IMR-90 (cell line): ENCODE data around the gene FMN2. TPM values are rescaled to one million over a fixed set of nuclear protein-coding genes. Genes with fewer than 3 reads are reported as not detected.

Experiments used
- ATAC-seq: fragments of 200-7000 bp; cut with Tn5 transposase; 2 replicates; pipeline ENCODE4 v1.9.1; 2020; ENCODE audit warnings: low read depth, mild to moderate bottlenecking, moderate library complexity
- BruUV-seq: library from RNA; stranded (reverse); fragments of 400-500 nt; replicated peaks from 2 replicates; lab custom pipeline; 2021; lab: Mats Ljungman, UMichigan
- CTCF ChIA-PET: fragments of 300-600 bp; formaldehyde crosslinking; extraction: SDS; loops from one replicate; lab custom pipeline; 2021; ENCODE audit warnings: antibody characterized with exemption; lab: Yijun Ruan, JAX
- POLR2A ChIA-PET: fragments of 300-600 bp; sonication (Branson Sonifier 250); formaldehyde crosslinking; loops from one replicate; lab custom pipeline; 2022; ENCODE audit warnings: antibody characterized with exemption; ENCODE audit not compliant: unreplicated experiment; lab: Charles Lee
- DNase-seq: peaks from one replicate; pipeline ENCODE4 v3.0.0; 2013
- H2AFZ ChIP-seq: replicated peaks from 2 replicates; pipeline ENCODE3; 2013; ENCODE audit warnings: low read length, mild to moderate bottlenecking; ENCODE audit not compliant: poor library complexity
- H2AK5ac ChIP-seq: 2 replicates; pipeline ENCODE4 v1.6.1; 2013; ENCODE audit warnings: low read depth, low read length, inconsistent platforms
- H2AK9ac ChIP-seq: replicated peaks from 2 replicates; pipeline ENCODE3; 2013; ENCODE audit warnings: mild to moderate bottlenecking, low read depth, low read length, moderate library complexity; ENCODE audit not compliant: poor library complexity
- H2BK120ac ChIP-seq: 2 replicates; pipeline ENCODE4 v1.6.1; 2013; ENCODE audit warnings: low read depth, low read length, inconsistent platforms
- H2BK15ac ChIP-seq: 3 replicates; pipeline ENCODE4 v1.6.1; 2013; ENCODE audit warnings: low read depth, low read length, inconsistent platforms
- H2BK20ac ChIP-seq: 2 replicates; pipeline ENCODE4 v1.6.1; 2013; ENCODE audit warnings: low read depth, mild to moderate bottlenecking, inconsistent platforms, low read length, moderate library complexity
- H2BK5ac ChIP-seq: 2 replicates; pipeline ENCODE4 v1.6.1; 2013; ENCODE audit warnings: mild to moderate bottlenecking, low read depth, low read length, inconsistent platforms; ENCODE audit not compliant: poor library complexity, severe bottlenecking
- H3K14ac ChIP-seq: replicated peaks from 2 replicates; pipeline ENCODE4 v1.6.1; 2013; ENCODE audit warnings: low read depth, low read length, inconsistent platforms
- H3K18ac ChIP-seq: 2 replicates; pipeline ENCODE4 v1.6.1; 2013; ENCODE audit warnings: low read depth, low read length, control low read depth
- H3K23ac ChIP-seq: 2 replicates; pipeline ENCODE4 v1.6.1; 2013; ENCODE audit warnings: low read depth, low read length, inconsistent platforms
- H3K27ac ChIP-seq: 2 replicates; pipeline ENCODE4 v1.5.1; 2013; ENCODE audit warnings: mild to moderate bottlenecking, control low read depth, low read length; ENCODE audit not compliant: insufficient read depth
- H3K27me3 ChIP-seq: 2 replicates; pipeline ENCODE4 v1.6.1; 2013; ENCODE audit warnings: low read length; ENCODE audit not compliant: control insufficient read depth, insufficient read depth
- H3K36me3 ChIP-seq: 2 replicates; pipeline ENCODE4 v1.6.1; 2013; ENCODE audit warnings: low read length, mixed read lengths; ENCODE audit not compliant: control insufficient read depth, insufficient read depth
- H3K4ac ChIP-seq: 2 replicates; pipeline ENCODE4 v1.6.1; 2013; ENCODE audit warnings: low read depth, low read length, inconsistent platforms
- H3K4me1 ChIP-seq: 2 replicates; pipeline ENCODE4 v1.6.1; 2013; ENCODE audit warnings: low read length, mixed read lengths; ENCODE audit not compliant: control insufficient read depth, insufficient read depth
- H3K4me2 ChIP-seq: 2 replicates; pipeline ENCODE4 v1.6.1; 2013; ENCODE audit warnings: low read depth, mild to moderate bottlenecking, control low read depth, low read length, moderate library complexity
- H3K4me3 ChIP-seq: 2 replicates; pipeline ENCODE4 v1.5.1; 2013; ENCODE audit warnings: low read depth, mild to moderate bottlenecking, control low read depth, low read length, moderate library complexity; ENCODE audit not compliant: insufficient read depth
- H3K56ac ChIP-seq: 2 replicates; pipeline ENCODE4 v1.6.1; 2013; ENCODE audit warnings: low read length, inconsistent platforms; ENCODE audit not compliant: insufficient read depth; ENCODE audit errors: extremely low read depth
- H3K79me1 ChIP-seq, 2 experiments: 2 replicates each; pipeline ENCODE4 v1.6.1; 2013; ENCODE audit warnings: low read length in 2 of 2, inconsistent platforms in 1 of 2, low read depth in 1 of 2
- H3K9ac ChIP-seq: 2 replicates; pipeline ENCODE4 v1.6.1; 2013; ENCODE audit warnings: low read depth, low read length, control low read depth
- H3K9me1 ChIP-seq: 2 replicates; pipeline ENCODE4 v1.6.1; 2013; ENCODE audit warnings: low read length, inconsistent platforms; ENCODE audit not compliant: insufficient read depth
- H3K9me3 ChIP-seq: 2 replicates; pipeline ENCODE4 v1.6.1; 2013; ENCODE audit warnings: low read length; ENCODE audit not compliant: control insufficient read depth, insufficient read depth
- H4K20me1 ChIP-seq: 2 replicates; pipeline ENCODE4 v1.6.1; 2013; ENCODE audit warnings: low read length, inconsistent platforms; ENCODE audit not compliant: insufficient read depth
- H4K5ac ChIP-seq: 2 replicates; pipeline ENCODE4 v1.6.1; 2013; ENCODE audit warnings: mild to moderate bottlenecking, low read depth, low read length, control low read depth
- H4K8ac ChIP-seq, 2 experiments: 2 replicates each; pipeline ENCODE4 v1.6.1; 2013; ENCODE audit warnings: low read depth in 2 of 2, low read length in 2 of 2, control low read depth in 1 of 2, inconsistent platforms in 1 of 2
- H4K91ac ChIP-seq: 2 replicates; pipeline ENCODE4 v1.6.1; 2013; ENCODE audit warnings: low read depth, low read length, inconsistent platforms; ENCODE audit not compliant: insufficient read depth
- BHLHE40 ChIP-seq: fragments of 150-350 bp; IDR thresholded peaks from 2 replicates; pipeline ENCODE4 v1.6.1; 2016; ENCODE audit warnings: mild to moderate bottlenecking, low read depth, low read length
- CEBPB ChIP-seq: IDR thresholded peaks from 2 replicates; pipeline ENCODE4 v1.6.1; 2012; ENCODE audit warnings: low read depth, low read length, improper control_type of control experiment
- CTCF ChIP-seq: conservative IDR thresholded peaks from 2 replicates; pipeline ENCODE4 v1.5.1; 2012; ENCODE audit warnings: mild to moderate bottlenecking, low read depth, low read length, improper control_type of control experiment
- ELK1 ChIP-seq: fragments of 150-350 bp; IDR thresholded peaks from 2 replicates; pipeline ENCODE4 v1.6.1; 2016; ENCODE audit warnings: low read depth, mild to moderate bottlenecking, low read length, moderate library complexity, borderline replicate concordance
- MAFK ChIP-seq: IDR thresholded peaks from 2 replicates; pipeline ENCODE4 v1.6.1; 2012; ENCODE audit warnings: low read depth, low read length, improper control_type of control experiment
- MAZ ChIP-seq: IDR thresholded peaks from 2 replicates; pipeline ENCODE4 v1.6.1; 2012; ENCODE audit warnings: low read depth, mild to moderate bottlenecking, low read length, improper control_type of control experiment, moderate library complexity, borderline replicate concordance
- MXI1 ChIP-seq: IDR thresholded peaks from 2 replicates; pipeline ENCODE4 v1.6.1; 2012; ENCODE audit warnings: low read depth, mild to moderate bottlenecking, low read length, moderate library complexity, borderline replicate concordance
- NFE2L2 ChIP-seq: fragments of 150-350 bp; IDR thresholded peaks from 2 replicates; pipeline ENCODE4 v1.6.1; 2016; ENCODE audit warnings: low read depth, mild to moderate bottlenecking, low read length
- RFX5 ChIP-seq: IDR thresholded peaks from 2 replicates; pipeline ENCODE4 v1.8.0; 2012; ENCODE audit warnings: low read depth, mild to moderate bottlenecking, low read length, moderate library complexity
- SMC3 ChIP-seq: fragments of 150-350 bp; IDR thresholded peaks from 2 replicates; pipeline ENCODE4 v1.6.1; 2016; ENCODE audit warnings: low read depth, mild to moderate bottlenecking, antibody characterized with exemption, low read length, moderate library complexity
- USF2 ChIP-seq: fragments of 150-350 bp; IDR thresholded peaks from 2 replicates; pipeline ENCODE4 v1.6.1; 2017; ENCODE audit warnings: mild to moderate bottlenecking, antibody characterized with exemption, low read length, low read depth
- WGBS, 2 experiments: methylation state at CpG; one replicate each; pipeline versions ENCODE4 v1.1.5 to v1.1.7; 2013; ENCODE audit warnings: missing lambda C conversion rate in 2 of 2; ENCODE audit not compliant: insufficient read length in 1 of 2; ENCODE audit errors: extremely low coverage in 2 of 2; 5-methylcytosine and 5-hydroxymethylcytosine counted together
- dilution Hi-C: fragments of 300-500 bp; cut with HindIII; formaldehyde crosslinking; loops from one replicate; pipeline ENCODE4 v1.14.3; 2018; ENCODE audit warnings: low sequenced_read_pairs; ENCODE audit not compliant: unreplicated experiment
- in situ Hi-C: fragments of 300-500 bp; cut with MboI; formaldehyde crosslinking; loops from 3 replicates; pipeline ENCODE4 v1.14.3; 2019; ENCODE audit warnings: low sequenced_read_pairs, inconsistent platforms, mixed read lengths
- intact Hi-C: fragments of 100-400 bp; cut with micrococcal nuclease; formaldehyde crosslinking; loops from 2 replicates; pipeline ENCODE4 v1.10.0; 2022
- polyA plus RNA-seq, 3 experiments: library from polyadenylated mRNA; depleted of rRNA; stranded (reverse); fragments of >200 nt; gene quantifications; 2 replicates each; pipeline ENCODE4 v1.2.3, GENCODE V29; 2012; ENCODE audit warnings: low replicate concordance in 1 of 3
- total RNA-seq: library from RNA; depleted of rRNA; stranded (reverse); fragments of >200 nt; gene quantifications from 2 replicates; pipeline ENCODE4 v1.2.3, GENCODE V29; 2012

The FMN2 gene
- total and polyA plus RNA-seq, 2 of the 4 experiments (the other 2 are of a cell fraction), result 29.0 to 35.8 TPM

- in situ Hi-C loops, result no loop called here
- H3K9me3 ChIP-seq, result no peaks in the 10 kb centered on the region; the same call in 1 of the 2 replicates
- H4K5ac ChIP-seq, result no peak overlapping the region
- no peak overlapping the region for H2AFZ ChIP-seq
- intact Hi-C loops, result no loop called here
- no peaks in the 10 kb centered on the region for H3K79me1 ChIP-seq
- H3K27me3 ChIP-seq, result no peaks in the 10 kb centered on the region; the same call in none of the 2 replicates
- H2BK20ac ChIP-seq, result no peak overlapping the region
- no peak overlapping the region for H2BK15ac ChIP-seq
- H2BK120ac ChIP-seq, result no peak overlapping the region
- ATAC-seq (no peak), DNase-seq (no peak)
- no peak overlapping the region for H2AK9ac ChIP-seq
- dilution Hi-C loops, result no loop called here
- H4K8ac ChIP-seq, result no peak overlapping the region
- no peak overlapping the region for H3K18ac ChIP-seq
- H3K4ac ChIP-seq, result no peak overlapping the region
- CTCF ChIA-PET, result no interaction called here
- H3K4me3 ChIP-seq, result no peak overlapping the region
- no peak overlapping the region for H3K9ac ChIP-seq
- POLR2A ChIA-PET, result no interaction called here
- H3K14ac ChIP-seq, result no peak overlapping the region
- H3K9me1 ChIP-seq, result no peaks in the 10 kb centered on the region
- no peak overlapping the region for H4K91ac ChIP-seq
- no peak overlapping the region for H3K23ac ChIP-seq
- H3K4me1 ChIP-seq, result no peaks in the 10 kb centered on the region
- TF ChIP-seq RFX5 (no peak), CEBPB (no peak), SMC3 (no peak), USF2 (no peak), MAZ (no peak), BHLHE40 (no peak), CTCF (no peak), MXI1 (no peak), NFE2L2 (no peak), MAFK (no peak), ELK1 (no peak)
- H3K56ac ChIP-seq, result no peak overlapping the region
- WGBS, 2 experiments, result 73% methylated on average over 4 of the region's 9 CpGs; no CpG with 5 or more reads in 1 of the 2 experiments
- no peak overlapping the region for H2BK5ac ChIP-seq
- no peaks in the 10 kb centered on the region for H4K20me1 ChIP-seq
- H2AK5ac ChIP-seq, result no peak overlapping the region
- H3K36me3 ChIP-seq, result no peaks in the 10 kb centered on the region
- H3K27ac ChIP-seq, result no peak overlapping the region
- BruUV-seq, result no TSS peak
- no peak overlapping the region for H3K4me2 ChIP-seq
These were observed 33.6 kb upstream of the FMN2 start for GRCh38 chr1:240058049-240058448.
